Osteoblast (primary cell): ENCODE results near the gene SEPTIN10. TPM values are rescaled to one million over a fixed set of nuclear protein-coding genes. Genes with fewer than 3 reads are reported as not detected.

Experiments used
- DNase-seq: peaks from one replicate; pipeline ENCODE4 v3.0.0; 2011; ENCODE audit warnings: low spot score, mixed read lengths; ENCODE audit not compliant: insufficient read length; ENCODE audit errors: missing footprints
- H2AFZ ChIP-seq: 2 replicates; pipeline ENCODE4 v1.6.0; 2011; ENCODE audit warnings: mild to moderate bottlenecking, low read length
- H3K27ac ChIP-seq: 2 replicates; pipeline ENCODE4 v1.5.1; 2011; ENCODE audit warnings: mild to moderate bottlenecking, low read depth, low read length, moderate library complexity
- H3K27me3 ChIP-seq: 2 replicates; pipeline ENCODE4 v1.6.0; 2012; ENCODE audit warnings: mild to moderate bottlenecking, control low read depth, inconsistent platforms, low read length, moderate library complexity; ENCODE audit not compliant: insufficient read depth
- H3K36me3 ChIP-seq: 2 replicates; pipeline ENCODE4 v1.5.1; 2011; ENCODE audit warnings: mild to moderate bottlenecking, low read length, control low read depth, moderate library complexity; ENCODE audit not compliant: insufficient read depth
- H3K4me1 ChIP-seq: 2 replicates; pipeline ENCODE4 v1.5.1; 2011; ENCODE audit warnings: mild to moderate bottlenecking, low read length, control low read depth, moderate library complexity; ENCODE audit not compliant: insufficient read depth
- H3K4me2 ChIP-seq: 2 replicates; pipeline ENCODE4 v1.6.0; 2011; ENCODE audit warnings: mild to moderate bottlenecking, low read length; ENCODE audit not compliant: insufficient read depth
- H3K4me3 ChIP-seq: fragments of 200-600 bp; sonication (generic); 3 replicates; pipeline ENCODE4 v1.5.1; 2012; ENCODE audit warnings: mild to moderate bottlenecking, low read length, inconsistent platforms; ENCODE audit not compliant: insufficient read depth
- H3K79me2 ChIP-seq: 2 replicates; pipeline ENCODE4 v1.6.0; 2012; ENCODE audit warnings: mild to moderate bottlenecking, low read length, control low read depth, inconsistent platforms; ENCODE audit not compliant: insufficient read depth
- H3K9me3 ChIP-seq: 2 replicates; pipeline ENCODE4 v1.5.1; 2011; ENCODE audit warnings: low read depth, low read length, control low read depth
- H4K20me1 ChIP-seq: 2 replicates; pipeline ENCODE4 v1.6.0; 2012; ENCODE audit warnings: mild to moderate bottlenecking, low read length, control low read depth; ENCODE audit not compliant: insufficient read depth
- CTCF ChIP-seq: IDR thresholded peaks from 2 replicates; pipeline ENCODE4 v1.5.1; 2011; ENCODE audit warnings: mild to moderate bottlenecking, low read depth, low read length, moderate library complexity; ENCODE audit errors: extremely low read depth
- total RNA-seq: library from RNA; depleted of rRNA; stranded (reverse); fragments of >200 nt; gene quantifications from 2 replicates; pipeline ENCODE4 v1.2.3, GENCODE V29; 2012

The SEPTIN10 gene
- total RNA-seq, 1 donor, result 101 TPM

DNA sequence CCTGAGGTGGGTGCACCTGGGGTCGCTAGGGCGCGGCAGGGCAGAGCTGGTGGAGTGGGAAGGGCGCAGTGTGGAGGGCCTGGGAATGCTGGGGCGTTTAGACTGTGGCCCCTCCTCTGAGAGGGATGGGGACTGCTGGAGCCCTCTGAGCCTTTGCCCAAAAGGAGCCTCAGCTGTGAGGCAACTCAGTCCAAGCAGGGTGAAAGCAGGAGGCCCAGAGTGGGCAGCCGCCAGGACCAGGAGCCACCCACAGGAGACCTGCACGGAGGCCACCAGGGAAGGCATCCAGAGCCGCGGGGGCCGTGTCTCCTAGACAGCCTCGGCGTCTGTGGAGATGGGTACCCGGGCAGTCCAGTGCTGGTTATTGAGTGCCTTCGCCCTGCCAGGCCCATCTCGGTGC lies 114.9 kb downstream of the SEPTIN10 start:
- Histone ChIP-seq H3K36me3 (no peaks in the 10 kb centered on the region), H3K79me2 (no peaks in the 10 kb centered on the region), H2AFZ (no peak overlapping the region), H3K27me3 (no peaks in the 10 kb centered on the region), H3K4me2 (no peak overlapping the region), H3K27ac (no peak overlapping the region), H3K9me3 (no peaks in the 10 kb centered on the region), H3K4me3 (no peak overlapping the region), H3K4me1 (peaks cover 6% of the 10 kb centered on the region), H4K20me1 (no peaks in the 10 kb centered on the region)
- no peak for TF ChIP-seq CTCF
- peak; percentile 66 for DNase-seq

DNA sequence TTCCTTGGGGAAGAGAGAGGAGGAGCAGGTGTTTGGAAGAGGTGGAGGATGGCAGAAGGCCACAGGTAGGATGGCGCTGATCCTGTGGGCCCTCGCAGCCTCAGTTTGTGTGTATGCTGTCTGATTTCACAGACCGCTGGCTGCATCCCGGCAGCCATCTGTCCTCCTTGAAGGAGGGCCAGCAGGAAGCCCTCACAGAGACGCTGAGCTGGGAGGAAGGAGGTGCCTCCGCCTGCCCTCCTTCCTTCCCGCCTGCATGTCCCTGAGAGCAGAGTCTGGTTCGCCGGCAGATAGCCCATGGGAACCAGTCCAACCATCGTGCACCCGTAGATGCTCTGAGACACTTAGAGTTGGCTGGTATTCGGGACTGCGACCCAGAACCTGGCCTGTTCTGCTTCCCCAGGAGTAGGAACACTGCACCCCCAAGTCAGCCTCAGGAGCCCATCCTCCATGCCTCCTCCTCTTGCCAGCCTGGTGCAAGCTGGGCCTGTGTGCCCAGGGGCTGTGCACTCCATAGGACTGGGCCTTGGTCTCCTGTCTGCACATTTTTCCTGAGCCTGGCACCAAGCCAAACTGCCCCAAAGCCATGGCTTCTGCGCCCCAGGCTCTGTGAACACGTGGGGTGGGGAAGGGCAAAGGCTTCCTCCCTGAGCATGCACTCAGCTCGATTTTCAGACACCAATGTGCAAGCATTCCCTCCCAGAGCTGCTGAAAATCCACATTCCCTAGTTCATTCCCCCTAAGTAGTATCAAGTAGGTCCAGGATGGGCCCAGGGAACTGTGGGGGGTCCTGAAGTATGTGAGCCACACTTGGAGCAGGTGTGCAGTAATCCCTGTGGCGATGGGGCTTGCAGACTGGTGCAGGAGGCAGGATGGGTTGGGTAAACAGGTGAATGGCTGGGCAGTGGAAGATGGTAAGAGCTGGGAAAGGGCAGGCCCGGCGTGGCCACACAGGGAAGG lies 115.6 kb downstream of the SEPTIN10 start:
- no peak overlapping the region for H3K27ac ChIP-seq
- no peak overlapping the region for H2AFZ ChIP-seq
- DNase-seq, result peak; percentile 36
- no peak overlapping the region for H3K4me2 ChIP-seq
- TF ChIP-seq CTCF, result no peak
- no peak overlapping the region for H3K4me3 ChIP-seq
- no peaks in the 10 kb centered on the region for H3K27me3 ChIP-seq
- peaks cover 2% of the 10 kb centered on the region for H3K36me3 ChIP-seq
- H3K9me3 ChIP-seq, result no peaks in the 10 kb centered on the region
- H4K20me1 ChIP-seq, result no peaks in the 10 kb centered on the region
- peaks cover 6% of the 10 kb centered on the region for H3K4me1 ChIP-seq
- H3K79me2 ChIP-seq, result no peaks in the 10 kb centered on the region

DNA sequence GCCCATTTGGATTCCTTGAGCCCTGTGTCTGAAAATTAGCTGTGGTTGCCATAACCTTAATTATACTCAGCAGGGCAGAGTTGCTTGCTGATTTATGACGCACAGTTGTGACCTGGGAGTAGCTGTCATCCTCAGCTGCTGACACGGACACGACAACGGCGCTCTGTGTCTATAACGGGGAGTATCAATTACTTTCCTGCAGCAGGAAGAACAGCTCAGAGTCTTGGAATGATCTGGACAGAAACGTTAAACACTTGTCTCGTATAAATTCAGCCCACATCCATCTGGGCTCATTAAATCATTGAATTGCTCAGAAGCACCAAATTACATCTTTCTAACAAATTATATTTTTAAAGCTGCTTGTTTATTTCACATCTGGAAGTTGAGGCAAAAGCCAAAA lies 116.3 kb downstream of the SEPTIN10 start:
- peaks cover 6% of the 10 kb centered on the region for H3K4me1 ChIP-seq
- H3K4me2 ChIP-seq, result no peak overlapping the region
- H3K79me2 ChIP-seq, result no peaks in the 10 kb centered on the region
- H3K9me3 ChIP-seq, result no peaks in the 10 kb centered on the region
- H3K36me3 ChIP-seq, result peaks cover 3% of the 10 kb centered on the region
- H2AFZ ChIP-seq, result no peak overlapping the region
- H3K4me3 ChIP-seq, result no peak overlapping the region
- peak; percentile 91 for DNase-seq
- no peaks in the 10 kb centered on the region for H4K20me1 ChIP-seq
- no peak for TF ChIP-seq CTCF
- H3K27me3 ChIP-seq, result no peaks in the 10 kb centered on the region
- H3K27ac ChIP-seq, result no peak overlapping the region

DNA sequence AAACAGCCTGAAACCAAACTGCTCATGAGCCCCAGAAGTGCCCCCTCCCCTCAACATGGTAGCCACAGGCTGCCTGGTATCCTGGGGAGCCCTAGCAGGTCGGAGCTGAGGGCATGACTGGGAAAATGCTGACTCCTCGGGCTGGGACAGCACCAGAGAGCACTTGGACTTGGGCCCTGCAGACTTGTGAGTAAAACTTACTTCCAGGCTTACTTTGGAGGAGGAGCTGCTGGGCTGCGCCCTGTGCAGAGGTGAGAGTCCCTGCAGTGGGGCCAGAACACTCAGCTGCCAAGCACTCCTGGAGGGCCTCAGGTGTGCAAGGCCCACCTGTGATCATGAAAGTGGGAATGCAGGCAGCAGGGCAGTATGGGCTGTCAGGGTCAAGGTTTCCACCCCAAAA lies 119.4 kb downstream of the SEPTIN10 start:
- no peaks in the 10 kb centered on the region for H4K20me1 ChIP-seq
- H3K27me3 ChIP-seq, result no peaks in the 10 kb centered on the region
- no peak for DNase-seq
- no peak overlapping the region for H3K4me2 ChIP-seq
- no peaks in the 10 kb centered on the region for H3K79me2 ChIP-seq
- TF ChIP-seq CTCF, result no peak
- H3K9me3 ChIP-seq, result no peaks in the 10 kb centered on the region
- peaks cover 6% of the 10 kb centered on the region for H3K4me1 ChIP-seq
- H3K36me3 ChIP-seq, result peaks cover 3% of the 10 kb centered on the region
- H3K27ac ChIP-seq, result no peak overlapping the region
- no peak overlapping the region for H2AFZ ChIP-seq
- no peak overlapping the region for H3K4me3 ChIP-seq
